ENCODE results near the gene TMSB10.
"Not testable (repeated sequence)": the region's sequence is repeated elsewhere in the genome, so short reads cannot be mapped to it uniquely, and the experiment has no call there.

Gene TMSB10

DNA sequence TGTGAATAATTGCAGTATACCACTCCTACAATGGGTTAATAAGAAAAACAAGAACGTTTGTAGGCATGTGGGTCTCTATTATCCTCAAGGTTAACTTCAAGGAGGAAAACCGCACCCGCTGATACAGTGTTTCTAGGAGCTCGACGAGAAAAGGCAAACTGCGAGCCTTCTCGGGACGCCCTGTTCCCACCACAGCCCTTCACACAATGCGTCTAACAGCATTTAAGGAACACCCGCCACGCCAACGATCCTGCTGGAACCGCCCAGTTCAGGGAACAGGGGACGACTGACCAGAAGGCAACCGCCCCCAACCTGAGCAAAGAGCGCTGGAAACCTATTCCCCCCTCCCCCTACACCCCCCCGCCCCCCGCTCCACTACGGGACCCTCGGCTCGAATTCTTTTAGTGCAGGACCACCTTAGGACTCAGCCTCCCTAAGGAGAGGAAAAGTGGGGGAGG is 710 bp upstream of the TMSB10 start:
- peak; percentile 40 for DNase-seq

GRCh38 chr2:84906108-84906899 is 848 bp downstream of the TMSB10 start:
- DNase-seq, result peak; percentile 57

DNA sequence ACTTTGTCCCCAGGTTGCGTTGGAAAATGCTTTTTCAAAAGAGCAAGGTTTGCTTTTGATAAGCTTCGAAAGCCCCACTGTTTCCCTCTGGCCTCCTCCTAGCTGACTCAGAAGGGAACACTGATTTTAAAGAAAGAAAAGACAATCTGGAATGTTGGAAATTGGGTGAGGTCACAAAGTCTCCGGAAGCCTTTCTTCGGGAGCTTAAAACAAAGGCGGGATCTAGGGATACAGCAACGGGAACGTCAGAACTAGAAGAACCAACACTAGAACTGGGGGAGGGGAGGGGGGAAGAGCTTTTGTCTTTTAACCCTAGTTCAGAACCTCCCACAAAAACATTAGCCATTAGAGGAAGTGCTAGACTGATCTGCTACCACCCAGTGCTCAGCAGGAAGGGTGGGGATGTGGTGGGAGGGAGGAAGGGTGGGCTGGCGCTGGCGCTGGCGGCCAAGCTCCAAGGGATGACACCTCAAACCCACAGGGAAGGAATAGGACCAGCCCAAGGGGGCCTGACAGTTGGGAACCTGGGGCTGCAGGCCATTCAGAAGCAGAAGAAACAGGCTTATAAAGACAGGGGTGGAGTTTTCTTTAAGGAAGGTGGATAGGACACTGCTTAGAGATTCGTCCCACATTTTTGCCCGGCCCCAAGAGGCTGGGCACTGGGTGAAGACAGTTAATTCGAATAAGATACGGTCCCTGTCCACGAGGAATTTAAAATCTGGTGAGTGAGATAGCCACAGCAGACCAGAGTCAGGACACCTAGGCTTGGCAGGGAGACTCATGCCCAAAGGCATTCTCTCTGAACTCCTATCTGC is 1.7 kb downstream of the TMSB10 start:
- peak; percentile 74 for DNase-seq

GRCh38 chr2:84908948-84909713 is 3.7 kb downstream of the TMSB10 start:
- DNase-seq, result peak; percentile 82

- DNase-seq, result no peak
These were observed 5.8 kb downstream of the TMSB10 start for GRCh38 chr2:84911135-84911678.

- no peak for DNase-seq
These were observed 7.5 kb downstream of the TMSB10 start for GRCh38 chr2:84912984-84913383.

GRCh38 chr2:84914334-84914733 is 8.9 kb downstream of the TMSB10 start:
- DNase-seq, result no peak

GRCh38 chr2:84915675-84916074 is 10.2 kb downstream of the TMSB10 start:
- DNase-seq, result not testable (repeated sequence)

GRCh38 chr2:84917821-84918220 is 12.4 kb downstream of the TMSB10 start:
- DNase-seq, result not testable (repeated sequence)

DNA sequence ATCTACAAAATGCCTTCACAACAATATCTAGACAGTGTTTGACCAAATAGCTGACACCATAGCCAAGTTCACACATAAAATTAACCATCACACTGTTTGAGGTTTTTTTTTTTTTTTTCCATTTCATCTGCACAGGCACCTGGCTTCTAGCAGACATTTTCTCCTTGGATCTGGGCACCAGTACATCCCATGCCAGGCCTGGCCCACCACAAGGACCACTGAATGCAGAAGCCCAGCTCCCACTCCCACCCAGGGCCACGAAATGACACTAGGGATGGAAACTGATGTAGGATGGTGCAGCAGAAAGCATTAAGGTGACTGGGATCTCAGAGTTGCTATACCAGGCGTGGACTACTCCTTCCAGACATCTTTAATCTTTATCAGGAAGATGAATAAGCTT is 13.0 kb downstream of the TMSB10 start:
- DNase-seq, result no peak

DNA sequence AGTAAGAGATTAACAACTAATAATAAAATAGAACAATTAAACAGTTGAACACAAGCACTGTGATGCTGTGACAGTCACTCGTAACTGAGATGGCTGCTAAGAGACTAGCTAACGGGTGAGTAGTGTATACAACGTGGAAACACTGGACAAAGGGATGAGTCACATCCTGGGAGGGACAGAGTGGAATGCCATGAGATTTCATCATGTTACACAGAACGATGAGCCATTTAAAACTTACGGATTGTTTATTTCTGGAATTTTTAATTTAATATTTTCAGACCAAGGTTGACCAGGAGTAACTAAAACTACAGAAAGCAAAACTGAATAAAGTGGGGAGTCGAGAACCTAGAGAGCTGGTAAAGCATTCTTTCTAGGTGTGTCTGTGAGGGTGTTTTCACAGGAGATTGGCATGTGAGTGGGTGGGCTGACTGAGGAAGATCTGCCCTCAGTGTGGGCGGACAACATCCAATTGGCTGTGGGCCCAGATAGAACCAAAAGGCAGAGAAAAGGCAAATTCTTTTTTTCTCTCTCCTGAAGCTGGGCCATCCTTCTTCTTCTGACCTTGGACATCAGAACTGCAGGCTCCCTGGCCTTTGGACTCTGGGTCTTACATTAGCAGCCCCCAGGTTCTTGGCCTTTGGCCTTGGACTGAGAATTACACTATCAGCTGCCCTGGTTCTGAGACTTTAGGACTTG is 14.6 kb downstream of the TMSB10 start:
- no peak for DNase-seq

GRCh38 chr2:84923009-84923408 is 17.6 kb downstream of the TMSB10 start:
- no peak for DNase-seq

GRCh38 chr2:84924173-84925106 is 19.0 kb downstream of the TMSB10 start:
- DNase-seq, result peak; percentile 82

DNA sequence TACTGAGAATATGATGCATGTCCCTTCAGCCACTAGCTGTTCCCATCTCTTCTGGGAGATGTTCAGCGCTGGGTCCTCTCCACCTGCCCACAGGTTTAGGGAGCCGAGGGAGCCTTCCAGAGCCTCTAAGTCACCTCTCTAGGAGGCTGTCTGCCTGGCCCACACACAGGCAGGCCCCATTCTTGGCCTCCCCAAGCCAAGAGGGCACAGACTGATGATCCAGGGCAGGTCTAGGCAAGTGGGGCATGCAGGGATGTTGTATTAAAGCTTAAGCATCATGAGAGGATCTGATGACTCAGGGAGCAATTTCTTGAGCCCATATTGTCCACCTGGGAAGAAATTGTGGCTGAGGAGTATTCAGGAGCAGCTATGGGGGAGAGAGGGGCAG is 19.9 kb downstream of the TMSB10 start:
- DNase-seq, result no peak

DNA sequence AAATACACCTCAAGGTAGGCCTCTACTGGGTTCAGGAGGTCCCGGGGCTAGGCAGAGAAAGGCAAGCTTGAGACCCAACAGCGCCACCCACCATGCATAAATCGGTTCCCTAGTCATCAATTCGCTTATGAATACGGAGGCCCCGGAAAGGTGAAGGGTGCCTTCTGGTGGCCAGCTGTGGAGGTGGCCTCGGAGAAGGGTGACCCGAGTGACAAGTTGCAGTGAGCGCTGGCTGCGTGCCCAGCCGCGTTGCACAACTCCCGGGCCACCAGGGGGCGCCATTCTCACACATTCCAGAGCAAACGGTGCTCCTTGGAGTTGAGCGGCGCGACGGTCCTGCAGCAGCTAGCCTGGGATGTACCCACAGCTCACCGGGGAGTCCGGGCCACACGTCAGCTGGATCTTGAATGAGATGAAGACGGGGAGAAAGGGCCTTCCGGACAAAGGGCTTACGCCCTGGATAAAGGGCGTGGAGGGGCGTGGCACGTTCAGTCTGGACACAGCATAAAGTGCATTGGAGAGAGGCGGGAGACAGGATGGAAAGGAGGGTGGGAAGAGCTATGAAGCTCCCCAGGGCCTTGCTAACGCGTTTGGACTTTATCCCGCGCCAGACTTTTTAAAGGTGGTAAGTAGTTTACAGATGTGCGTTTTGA is 20.4 kb downstream of the TMSB10 start:
- DNase-seq, result peak; percentile 98

GRCh38 chr2:84927275-84927627 is 21.8 kb downstream of the TMSB10 start:
- no peak for DNase-seq

- DNase-seq, result no peak
These were observed 25.9 kb downstream of the TMSB10 start for GRCh38 chr2:84931384-84931821.

- peak; percentile 48 for DNase-seq
These were observed 32.9 kb downstream of the TMSB10 start for GRCh38 chr2:84938194-84938879.

GRCh38 chr2:84939426-84940087 is 34.1 kb downstream of the TMSB10 start:
- peak; percentile 88 for DNase-seq
